Measurements from ENCODE around the gene PRELID3B. TPM values are rescaled to one million over a fixed set of nuclear protein-coding genes. Genes with fewer than 3 reads are reported as not detected.
"Not testable (repeated sequence)": the region's sequence is repeated elsewhere in the genome, so short reads cannot be mapped to it uniquely, and the experiment has no call there.

The PRELID3B gene
- total and polyA plus RNA-seq, 4 donors: 19.9 to 61.1 (median 41.2) TPM

DNA sequence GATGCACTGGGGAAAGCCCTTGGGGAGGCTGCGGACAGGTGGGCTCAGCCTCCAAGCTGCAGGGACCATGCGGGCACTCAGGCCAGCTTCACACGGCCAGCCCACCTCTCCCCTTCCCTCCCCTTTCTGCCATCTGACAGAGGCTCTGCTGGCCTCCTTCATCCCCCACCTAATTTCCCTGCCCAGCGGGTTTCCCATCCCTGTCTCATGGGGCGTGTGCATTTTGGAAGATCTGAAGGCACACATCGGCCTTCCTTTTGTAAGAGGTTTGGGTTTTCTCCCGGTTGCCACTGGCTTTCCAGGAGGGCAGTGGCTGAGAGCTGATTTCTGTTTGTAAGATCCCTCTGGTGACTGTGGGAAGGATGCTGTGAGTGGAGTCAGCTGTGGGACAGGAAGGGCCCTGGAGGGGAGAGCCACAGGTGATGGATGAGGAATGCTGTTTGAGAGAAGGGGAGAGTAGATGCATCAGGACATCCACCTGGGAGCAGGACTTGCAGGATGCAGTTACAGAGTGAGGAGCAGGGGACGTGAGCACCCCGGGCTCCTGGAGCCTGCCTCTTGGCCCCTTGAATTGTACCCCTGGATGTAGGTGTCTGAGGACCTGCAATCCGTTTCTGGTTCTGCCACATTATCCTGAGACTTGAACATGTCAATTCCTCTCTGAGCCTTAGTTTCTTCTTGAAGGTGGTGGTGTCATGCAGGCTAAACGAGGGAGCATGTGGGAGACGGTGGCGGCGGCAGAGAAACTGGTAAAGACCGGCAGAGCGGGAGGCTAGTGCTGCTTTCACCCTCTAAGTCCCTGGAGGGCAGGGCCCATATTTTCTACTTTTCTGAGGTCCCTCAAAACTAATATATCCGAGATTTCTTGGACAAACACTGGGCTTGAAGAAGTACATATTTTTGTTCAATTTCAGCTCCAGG lies 29.3 kb downstream of the PRELID3B start:
- 91 to 93% methylated on average over 17 of the region's 17 CpGs for WGBS, 2 donors

DNA sequence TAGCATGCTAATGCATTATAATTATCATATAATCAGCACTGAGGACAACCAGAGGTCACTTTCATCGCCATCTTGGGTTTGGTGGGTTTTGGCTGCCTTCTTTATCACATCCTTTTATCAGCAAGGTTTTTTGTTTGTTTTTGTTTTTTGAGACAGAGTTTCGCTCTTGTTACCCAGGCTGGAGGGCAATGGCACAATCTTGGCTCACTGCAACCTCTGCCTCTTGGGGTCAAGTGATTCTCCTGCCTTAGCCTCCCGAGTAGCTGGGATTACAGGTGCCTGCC lies 30.8 kb downstream of the PRELID3B start:
- not testable (repeated sequence) for DNase-seq; H3K9ac ChIP-seq (ENCODE audit: insufficient read depth in 1 of 2, low read length in 2 of 2); ATAC-seq (ENCODE audit: insufficient read depth, low FRiP score); H3K36me3 ChIP-seq (ENCODE audit: control insufficient read depth in 4 of 4, insufficient read depth in 4 of 4, low read length in 4 of 4); H3K4me3 ChIP-seq; H3K9me3 ChIP-seq (ENCODE audit: control insufficient read depth in 4 of 4, insufficient read depth in 3 of 4, low read length in 3 of 4); H3K27me3 ChIP-seq (ENCODE audit: control insufficient read depth in 3 of 3, insufficient read depth in 3 of 3, low read length in 2 of 3)
- Histone ChIP-seq H3K27ac (ENCODE audit: low read depth in 1 of 2, low read length in 1 of 2) (peak overlapping the region in 1 of 2 donors; percentile 48), H3K4me1 (ENCODE audit: control insufficient read depth in 5 of 5, insufficient read depth in 5 of 5, low read length in 5 of 5) (peaks cover 0 to 38% (median 5%) of the 10 kb centered on the region in 5 donors)
- 87 to 90% methylated on average over 3 of the region's 3 CpGs for WGBS, 2 donors

More for the DNA sequence above, 29.3 kb downstream of the PRELID3B start:
- H3K27ac ChIP-seq (ENCODE audit: low read depth in 1 of 2, low read length in 1 of 2): no peak overlapping the region
- no peaks in the 10 kb centered on the region for H3K36me3 ChIP-seq (ENCODE audit: control insufficient read depth in 4 of 4, insufficient read depth in 4 of 4, low read length in 4 of 4)
- no peak overlapping the region for H3K4me3 ChIP-seq
- no peak for ATAC-seq (ENCODE audit: insufficient read depth, low FRiP score)
- H3K4me1 ChIP-seq (ENCODE audit: control insufficient read depth in 5 of 5, insufficient read depth in 5 of 5, low read length in 5 of 5): peaks cover 0 to 34% (median 5%) of the 10 kb centered on the region in 5 donors
- no peaks in the 10 kb centered on the region for H3K27me3 ChIP-seq (ENCODE audit: control insufficient read depth in 3 of 3, insufficient read depth in 3 of 3, low read length in 2 of 3)
- no peak overlapping the region for H3K9ac ChIP-seq (ENCODE audit: insufficient read depth in 1 of 2, low read length in 2 of 2)
- DNase-seq: no peak
- H3K9me3 ChIP-seq (ENCODE audit: control insufficient read depth in 4 of 4, insufficient read depth in 3 of 4, low read length in 3 of 4): no peaks in the 10 kb centered on the region
- TF ChIP-seq, protein P1, sequence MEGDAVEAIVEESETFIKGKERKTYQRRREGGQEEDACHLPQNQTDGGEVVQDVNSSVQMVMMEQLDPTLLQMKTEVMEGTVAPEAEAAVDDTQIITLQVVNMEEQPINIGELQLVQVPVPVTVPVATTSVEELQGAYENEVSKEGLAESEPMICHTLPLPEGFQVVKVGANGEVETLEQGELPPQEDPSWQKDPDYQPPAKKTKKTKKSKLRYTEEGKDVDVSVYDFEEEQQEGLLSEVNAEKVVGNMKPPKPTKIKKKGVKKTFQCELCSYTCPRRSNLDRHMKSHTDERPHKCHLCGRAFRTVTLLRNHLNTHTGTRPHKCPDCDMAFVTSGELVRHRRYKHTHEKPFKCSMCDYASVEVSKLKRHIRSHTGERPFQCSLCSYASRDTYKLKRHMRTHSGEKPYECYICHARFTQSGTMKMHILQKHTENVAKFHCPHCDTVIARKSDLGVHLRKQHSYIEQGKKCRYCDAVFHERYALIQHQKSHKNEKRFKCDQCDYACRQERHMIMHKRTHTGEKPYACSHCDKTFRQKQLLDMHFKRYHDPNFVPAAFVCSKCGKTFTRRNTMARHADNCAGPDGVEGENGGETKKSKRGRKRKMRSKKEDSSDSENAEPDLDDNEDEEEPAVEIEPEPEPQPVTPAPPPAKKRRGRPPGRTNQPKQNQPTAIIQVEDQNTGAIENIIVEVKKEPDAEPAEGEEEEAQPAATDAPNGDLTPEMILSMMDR (IDR thresholded peaks at IDR 0.05; ENCODE audit: control extremely low read depth, extremely low read depth): no peak

DNA sequence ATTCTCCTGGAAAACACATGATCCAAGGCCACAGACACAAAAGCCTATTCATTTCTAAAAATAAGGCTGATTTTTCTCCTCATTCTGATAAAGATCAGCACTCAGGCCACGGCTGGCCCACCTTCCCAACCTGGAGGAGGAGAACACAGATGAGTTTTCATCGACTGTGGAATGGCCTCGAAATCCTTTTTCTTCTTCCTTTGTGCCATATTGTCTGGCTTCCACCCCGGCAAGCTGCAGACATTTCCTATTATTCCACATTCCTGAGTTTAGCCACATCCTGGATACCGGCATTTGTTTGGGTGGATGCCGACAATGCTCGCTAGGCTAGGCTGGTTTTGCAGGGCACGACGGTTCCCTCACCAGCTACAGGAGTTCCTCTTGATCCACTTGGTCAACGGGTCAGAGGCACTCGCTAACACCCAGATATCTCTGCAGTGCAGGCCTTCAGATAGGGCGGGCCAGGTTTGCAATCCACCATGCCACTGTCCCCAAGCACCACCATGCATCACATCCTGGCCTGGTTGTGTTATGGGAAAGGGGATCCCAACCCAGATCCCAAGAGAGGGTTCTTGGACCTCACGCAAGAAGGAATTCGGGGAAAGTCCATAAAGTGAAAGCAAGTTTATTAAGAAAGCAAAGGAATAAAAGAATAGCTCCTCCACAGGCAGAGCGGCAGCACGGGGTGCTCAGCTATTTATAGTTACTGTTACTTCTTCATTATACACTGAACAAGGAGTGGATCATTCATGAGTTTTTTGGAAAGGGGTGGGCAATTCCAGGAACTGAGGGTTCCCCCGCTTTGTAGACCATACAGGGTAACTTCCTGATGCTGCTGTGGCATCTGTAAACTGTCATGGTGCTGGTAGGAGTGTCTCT lies 31.4 kb downstream of the PRELID3B start:
- Histone ChIP-seq H3K9ac (ENCODE audit: insufficient read depth in 1 of 2, low read length in 2 of 2) (no peak overlapping the region), H3K9me3 (ENCODE audit: control insufficient read depth in 4 of 4, insufficient read depth in 3 of 4, low read length in 3 of 4) (no peaks in the 10 kb centered on the region), H3K4me3 (no peak overlapping the region), H3K36me3 (ENCODE audit: control insufficient read depth in 4 of 4, insufficient read depth in 4 of 4, low read length in 4 of 4) (no peaks in the 10 kb centered on the region), H3K27ac (ENCODE audit: low read depth in 1 of 2, low read length in 1 of 2) (peak overlapping the region in 1 of 2 donors; percentile 48), H3K4me1 (ENCODE audit: control insufficient read depth in 5 of 5, insufficient read depth in 5 of 5, low read length in 5 of 5) (peaks cover 0 to 32% (median 9%) of the 10 kb centered on the region in 5 donors), H3K27me3 (ENCODE audit: control insufficient read depth in 3 of 3, insufficient read depth in 3 of 3, low read length in 2 of 3) (no peaks in the 10 kb centered on the region)
- peak; percentile 38 to 58 (median 45) for DNase-seq
- 46 to 60% methylated on average over 17 of the region's 17 CpGs for WGBS, 2 donors
- TF ChIP-seq, protein P1 (IDR thresholded peaks at IDR 0.05; ENCODE audit: control extremely low read depth, extremely low read depth): no peak
- no peak for ATAC-seq (ENCODE audit: insufficient read depth, low FRiP score)
